Neuronal stem cell (in vitro differentiated cells): ENCODE measurements around the gene ZNF407.
A peak's percentile ranks its signal among the peaks of the same experiment; 100 is the strongest.

Experiments
- DNase-seq: peaks from one replicate; pipeline ENCODE4 v3.0.0-alpha.2; 2013; ENCODE audit warnings: low spot score
- H2AFZ ChIP-seq: one replicate; pipeline ENCODE4 v1.6.1; 2013; ENCODE audit warnings: mild to moderate bottlenecking, low read length, inconsistent platforms
- H2AK5ac ChIP-seq: 2 replicates; pipeline ENCODE4 v1.6.1; 2013; ENCODE audit warnings: low read depth, mild to moderate bottlenecking, inconsistent platforms, low read length, moderate library complexity, mixed read lengths
- H2BK120ac ChIP-seq: 2 replicates; pipeline ENCODE4 v1.6.1; 2013; ENCODE audit warnings: low read depth, mild to moderate bottlenecking, inconsistent platforms, low read length, moderate library complexity, mixed read lengths
- H2BK12ac ChIP-seq: one replicate; pipeline ENCODE4 v1.6.1; 2013; ENCODE audit warnings: low read length, inconsistent platforms
- H2BK15ac ChIP-seq: 2 replicates; pipeline ENCODE4 v1.6.1; 2013; ENCODE audit warnings: mild to moderate bottlenecking, low read length, inconsistent platforms, mixed read lengths
- H2BK5ac ChIP-seq: one replicate; pipeline ENCODE4 v1.6.1; 2013; ENCODE audit warnings: inconsistent platforms, mild to moderate bottlenecking, low read length, moderate library complexity
- H3K14ac ChIP-seq: one replicate; pipeline ENCODE4 v1.6.1; 2013; ENCODE audit warnings: low read length, inconsistent platforms
- H3K18ac ChIP-seq: 2 replicates; pipeline ENCODE4 v1.6.1; 2013; ENCODE audit warnings: low read length, inconsistent platforms
- H3K23ac ChIP-seq: 2 replicates; pipeline ENCODE4 v1.6.1; 2013; ENCODE audit warnings: low read depth, mild to moderate bottlenecking, mixed read lengths, low read length, inconsistent platforms; ENCODE audit not compliant: poor library complexity
- H3K27ac ChIP-seq: replicated peaks from 3 replicates; pipeline ENCODE4 v1.5.1; 2013; ENCODE audit warnings: low read length, inconsistent platforms
- H3K27me3 ChIP-seq, 3 experiments: 2 replicates each; pipeline ENCODE4 v1.6.1; 2013; ENCODE audit warnings: low read length in 3 of 3, mild to moderate bottlenecking in 2 of 3, inconsistent platforms in 1 of 3, low read depth in 1 of 3, mixed read lengths in 1 of 3, moderate library complexity in 1 of 3; ENCODE audit not compliant: control insufficient read depth in 3 of 3, insufficient read depth in 3 of 3
- H3K36me3 ChIP-seq, 2 donors: replicated peaks in 1 of 2; 2 replicates each; pipeline ENCODE4 v1.6.1; 2013; ENCODE audit warnings: low read length in 2 of 2; ENCODE audit not compliant: control insufficient read depth in 2 of 2, insufficient read depth in 2 of 2
- H3K4ac ChIP-seq: 2 replicates; pipeline ENCODE4 v1.6.1; 2013; ENCODE audit warnings: inconsistent platforms, mild to moderate bottlenecking, low read length, moderate library complexity
- H3K4me1 ChIP-seq, 2 donors: 1 replicate in 1 of 2; 2 replicates in 1 of 2; pipeline ENCODE4 v1.6.1; 2013; ENCODE audit warnings: low read length in 2 of 2, low read depth in 1 of 2; ENCODE audit not compliant: control insufficient read depth in 2 of 2, insufficient read depth in 1 of 2
- H3K4me2 ChIP-seq: one replicate; pipeline ENCODE4 v1.6.1; 2013; ENCODE audit warnings: mild to moderate bottlenecking, low read length, inconsistent platforms; ENCODE audit not compliant: insufficient read depth, poor library complexity, severe bottlenecking
- H3K4me3 ChIP-seq, 2 donors: 2 replicates each; pipeline ENCODE4 v1.5.1; 2013; ENCODE audit warnings: low read length in 2 of 2, mild to moderate bottlenecking in 2 of 2, inconsistent platforms in 1 of 2, moderate library complexity in 1 of 2
- H3K79me1 ChIP-seq: one replicate; pipeline ENCODE4 v1.6.1; 2013; ENCODE audit warnings: low read depth, mild to moderate bottlenecking, inconsistent platforms, low read length, moderate library complexity
- H3K9ac ChIP-seq: one replicate; pipeline ENCODE4 v1.6.1; 2013; ENCODE audit warnings: mild to moderate bottlenecking, low read depth, low read length, inconsistent platforms; ENCODE audit not compliant: poor library complexity
- H3K9me3 ChIP-seq, 2 donors: replicated peaks in 1 of 2; 2 replicates each; pipeline versions ENCODE3 to v1.6.1; 2013; ENCODE audit warnings: low read length in 2 of 2, mild to moderate bottlenecking in 2 of 2, inconsistent platforms in 1 of 2, low read depth in 1 of 2, mixed read lengths in 1 of 2, moderate library complexity in 1 of 2; ENCODE audit not compliant: control insufficient read depth in 2 of 2, insufficient read depth in 1 of 2
- H4K8ac ChIP-seq: one replicate; pipeline ENCODE4 v1.6.1; 2013; ENCODE audit warnings: low read depth, mild to moderate bottlenecking, inconsistent platforms, low read length, moderate library complexity
- H4K91ac ChIP-seq: one replicate; pipeline ENCODE4 v1.6.1; 2013; ENCODE audit warnings: low read length, low read depth, mild to moderate bottlenecking, inconsistent platforms; ENCODE audit not compliant: poor library complexity
- WGBS, 2 donors: extraction: QIAGEN DNeasy Blood & Tissue Kit; methylation state at CpG; one replicate each; pipeline ENCODE4 v1.1.7; 2013; ENCODE audit warnings: missing lambda C conversion rate in 2 of 2, mixed read lengths in 1 of 2; ENCODE audit not compliant: insufficient read length in 2 of 2, insufficient replicate concordance in 1 of 2; ENCODE audit errors: extremely low coverage in 2 of 2; 5-methylcytosine and 5-hydroxymethylcytosine counted together

ZNF407 gene

GRCh38 chr18:74692367-74693013 lies 94.8 kb downstream of the ZNF407 start:
- Histone ChIP-seq H3K27ac (no peak overlapping the region), H3K9ac (no peak overlapping the region), H2AFZ (no peak overlapping the region), H2BK5ac (no peak overlapping the region), H2BK120ac (no peak overlapping the region), H2BK15ac (no peak overlapping the region), H3K79me1 (no peaks in the 10 kb centered on the region), H2BK12ac (no peak overlapping the region), H3K18ac (peak overlapping the region; percentile 31), H3K36me3 (no peaks in the 10 kb centered on the region), H3K27me3 (no peaks in the 10 kb centered on the region), H3K4me3 (no peak overlapping the region), H3K4me1 (peaks cover 0 to 1% of the 10 kb centered on the region in 2 donors), H3K14ac (peak overlapping the region; percentile 56), H3K23ac (no peak overlapping the region), H3K4ac (no peak overlapping the region), H2AK5ac (peak overlapping the region; percentile 14), H4K91ac (no peak overlapping the region), H3K4me2 (no peak overlapping the region), H3K9me3 (no peaks in the 10 kb centered on the region), H4K8ac (no peak overlapping the region)
- no CpG with 5 or more reads among the region's 9 CpGs for WGBS, 2 donors
- DNase-seq: no peak

- H2BK120ac ChIP-seq: no peak overlapping the region
- no peak overlapping the region for H3K4me2 ChIP-seq
- H3K4me3 ChIP-seq: no peak overlapping the region
- H2BK12ac ChIP-seq: no peak overlapping the region
- H3K9me3 ChIP-seq: no peaks in the 10 kb centered on the region
- H3K79me1 ChIP-seq: no peaks in the 10 kb centered on the region
- no peak overlapping the region for H4K91ac ChIP-seq
- H3K23ac ChIP-seq: no peak overlapping the region
- H2AFZ ChIP-seq: no peak overlapping the region
- no peak overlapping the region for H3K4ac ChIP-seq
- no peak overlapping the region for H2AK5ac ChIP-seq
- WGBS, 2 donors: no CpG with 5 or more reads among the region's 1 CpG
- H3K36me3 ChIP-seq: no peaks in the 10 kb centered on the region
- H3K18ac ChIP-seq: no peak overlapping the region
- H3K9ac ChIP-seq: no peak overlapping the region
- H3K27me3 ChIP-seq: no peaks in the 10 kb centered on the region
- H4K8ac ChIP-seq: no peak overlapping the region
- no peak overlapping the region for H2BK15ac ChIP-seq
- no peak overlapping the region for H2BK5ac ChIP-seq
- no peak overlapping the region for H3K27ac ChIP-seq
- no peak for DNase-seq
- no peak overlapping the region for H3K14ac ChIP-seq
- H3K4me1 ChIP-seq: peaks cover 0 to 1% of the 10 kb centered on the region in 2 donors
Observed at GRCh38 chr18:74694436-74694835, 96.8 kb downstream of the ZNF407 start.

GRCh38 chr18:74695170-74695569 lies 97.5 kb downstream of the ZNF407 start:
- no peak overlapping the region for H4K8ac ChIP-seq
- DNase-seq: no peak
- no peak overlapping the region for H2AFZ ChIP-seq
- H3K79me1 ChIP-seq: no peaks in the 10 kb centered on the region
- no peak overlapping the region for H2BK120ac ChIP-seq
- no peak overlapping the region for H3K18ac ChIP-seq
- H2BK15ac ChIP-seq: no peak overlapping the region
- H3K4ac ChIP-seq: no peak overlapping the region
- no peak overlapping the region for H4K91ac ChIP-seq
- H2AK5ac ChIP-seq: no peak overlapping the region
- no peak overlapping the region for H2BK12ac ChIP-seq
- no peak overlapping the region for H3K23ac ChIP-seq
- H3K4me1 ChIP-seq: peaks cover 0 to 1% of the 10 kb centered on the region in 2 donors
- WGBS, 2 donors: no CpG with 5 or more reads among the region's 5 CpGs
- no peak overlapping the region for H2BK5ac ChIP-seq
- H3K4me3 ChIP-seq: no peak overlapping the region
- no peak overlapping the region for H3K4me2 ChIP-seq
- no peak overlapping the region for H3K27ac ChIP-seq
- no peaks in the 10 kb centered on the region for H3K36me3 ChIP-seq
- no peaks in the 10 kb centered on the region for H3K27me3 ChIP-seq
- H3K14ac ChIP-seq: no peak overlapping the region
- H3K9ac ChIP-seq: no peak overlapping the region
- no peaks in the 10 kb centered on the region for H3K9me3 ChIP-seq

- WGBS, 2 donors: no CpG with 5 or more reads among the region's 4 CpGs
- H4K8ac ChIP-seq: no peak overlapping the region
Observed at GRCh38 chr18:74698881-74699280, 101.2 kb downstream of the ZNF407 start.

More at GRCh38 chr18:74698881-74699280, 101.2 kb downstream of the ZNF407 start:
- Histone ChIP-seq H3K79me1 (no peaks in the 10 kb centered on the region), H3K4me1 (peaks cover 0 to 1% of the 10 kb centered on the region in 2 donors), H3K14ac (no peak overlapping the region), H3K9me3 (no peaks in the 10 kb centered on the region), H2BK12ac (no peak overlapping the region), H3K18ac (no peak overlapping the region), H3K4me3 (no peak overlapping the region), H3K4ac (no peak overlapping the region), H2BK120ac (no peak overlapping the region), H3K27ac (no peak overlapping the region), H4K91ac (no peak overlapping the region), H2AFZ (no peak overlapping the region), H2AK5ac (no peak overlapping the region), H2BK5ac (no peak overlapping the region), H3K36me3 (no peaks in the 10 kb centered on the region), H3K9ac (no peak overlapping the region), H2BK15ac (no peak overlapping the region), H3K4me2 (no peak overlapping the region), H3K23ac (no peak overlapping the region), H3K27me3 (no peaks in the 10 kb centered on the region)
- DNase-seq: no peak
